BJ (cell line): ENCODE measurements around the gene PLXNB3. TPM values are rescaled to one million over a fixed set of nuclear protein-coding genes. Genes with fewer than 3 reads are reported as not detected.

Experiments
- CTCF ChIA-PET: fragments of 350-600 bp; formaldehyde crosslinking; extraction: SDS; loops from one replicate; lab custom pipeline; 2021; ENCODE audit warnings: antibody characterized with exemption, inconsistent platforms; lab: Yijun Ruan, JAX
- POLR2A ChIA-PET: fragments of 300-600 bp; sonication (Branson Sonifier 250); formaldehyde crosslinking; extraction: SDS; loops from one replicate; lab custom pipeline; 2021; ENCODE audit warnings: antibody characterized with exemption; lab: Charles Lee
- DNase-seq: peaks from one replicate; pipeline ENCODE4 v3.0.0-alpha.2; 2011; ENCODE audit warnings: low read depth
- H3K27me3 ChIP-seq: 2 replicates; pipeline ENCODE4 v1.6.0; 2011; ENCODE audit warnings: low read length; ENCODE audit not compliant: control insufficient read depth, insufficient read depth
- H3K36me3 ChIP-seq: 2 replicates; pipeline ENCODE4 v1.5.1; 2011; ENCODE audit warnings: low read length; ENCODE audit not compliant: control insufficient read depth, insufficient read depth
- H3K4me3 ChIP-seq: 2 replicates; pipeline ENCODE4 v1.5.1; 2011; ENCODE audit warnings: low read depth, mild to moderate bottlenecking, control low read depth, low read length
- polyA minus RNA-seq: library from RNA; depleted of rRNA, polyadenylated mRNA; stranded (reverse); fragments of >200 nt; gene quantifications from 2 replicates; pipeline ENCODE4 v1.2.3, GENCODE V29; 2011; rRNA and poly(A)+ RNA removed
- polyA plus RNA-seq: library from polyadenylated mRNA; depleted of rRNA; stranded (reverse); fragments of >200 nt; gene quantifications from 2 replicates; pipeline ENCODE4 v1.2.3, GENCODE V29; 2011; rRNA removed
- TF ChIP-seq, protein P1 (sequence below): IDR thresholded peaks from 2 replicates; pipeline ENCODE4 v1.5.1; 2011; ENCODE audit warnings: low read depth, mild to moderate bottlenecking, control low read depth, inconsistent platforms, low read length, moderate library complexity; ENCODE audit not compliant: insufficient read depth

Gene PLXNB3
- polyA plus RNA-seq (4.7 and 8.2 TPM in 2 replicates), polyA minus RNA-seq (4.5 and 5.2 TPM in 2 replicates)

DNA sequence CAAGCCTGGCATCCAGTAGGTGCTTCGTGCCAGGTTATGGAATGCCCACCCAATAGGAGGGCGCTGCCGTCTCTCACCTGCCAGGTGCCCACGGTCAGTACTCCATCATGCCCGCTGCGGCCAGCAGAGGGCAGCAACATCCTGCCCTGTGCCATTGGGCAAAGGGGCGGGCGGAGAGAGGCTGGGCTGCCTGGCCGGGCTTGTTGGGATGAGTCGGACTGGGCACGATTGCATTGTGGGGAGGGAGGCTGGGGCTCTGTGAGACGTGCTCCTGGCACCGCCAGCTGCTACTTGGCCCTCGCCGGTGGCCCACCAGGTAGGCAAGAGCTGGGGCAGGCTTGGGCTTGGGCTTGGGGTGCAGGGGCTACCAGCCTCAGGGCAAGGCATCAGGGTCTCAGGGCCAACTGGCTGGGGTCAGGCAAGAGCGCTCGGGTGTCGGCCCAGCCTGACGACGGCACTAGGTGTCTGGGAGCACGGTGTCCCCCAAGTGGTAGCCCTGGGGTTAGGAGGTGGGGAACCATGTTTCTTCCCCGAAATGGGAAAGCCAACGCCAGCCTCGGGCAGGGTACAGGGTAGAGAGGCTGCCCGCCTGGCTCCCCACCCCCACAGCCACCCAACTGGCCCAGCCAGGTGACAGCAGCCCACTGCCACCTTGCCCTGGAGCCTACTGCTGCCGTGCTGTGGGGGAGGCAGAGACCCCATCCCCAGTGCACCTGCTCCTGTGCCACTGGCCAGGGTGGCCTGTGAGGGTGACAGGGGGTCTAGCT, at the start of gene PLXNB3:
Gene PLXNB3, plus strand, starts transcription at position 261 of the 767 bp plus-strand sequence. CDS start 1,287 bp downstream, outside the sequence.
- no peaks in the 10 kb centered on the region for H3K36me3 ChIP-seq
- peak within 1 kb of the TSS; percentile 33 for H3K4me3 ChIP-seq
- ChIA-PET CTCF (interaction anchor here (0.6 to 3.3 kb wide), 14 partner anchors 10 to 186 kb away, joined by 3 to 19 read pairs (median 4); partner anchors contain the start of genes RENBP and SRPK3), POLR2A (no interaction called here)
- H3K27me3 ChIP-seq: no peaks in the 10 kb centered on the region
- DNase-seq: peak; percentile 4
- TF ChIP-seq, protein P1, sequence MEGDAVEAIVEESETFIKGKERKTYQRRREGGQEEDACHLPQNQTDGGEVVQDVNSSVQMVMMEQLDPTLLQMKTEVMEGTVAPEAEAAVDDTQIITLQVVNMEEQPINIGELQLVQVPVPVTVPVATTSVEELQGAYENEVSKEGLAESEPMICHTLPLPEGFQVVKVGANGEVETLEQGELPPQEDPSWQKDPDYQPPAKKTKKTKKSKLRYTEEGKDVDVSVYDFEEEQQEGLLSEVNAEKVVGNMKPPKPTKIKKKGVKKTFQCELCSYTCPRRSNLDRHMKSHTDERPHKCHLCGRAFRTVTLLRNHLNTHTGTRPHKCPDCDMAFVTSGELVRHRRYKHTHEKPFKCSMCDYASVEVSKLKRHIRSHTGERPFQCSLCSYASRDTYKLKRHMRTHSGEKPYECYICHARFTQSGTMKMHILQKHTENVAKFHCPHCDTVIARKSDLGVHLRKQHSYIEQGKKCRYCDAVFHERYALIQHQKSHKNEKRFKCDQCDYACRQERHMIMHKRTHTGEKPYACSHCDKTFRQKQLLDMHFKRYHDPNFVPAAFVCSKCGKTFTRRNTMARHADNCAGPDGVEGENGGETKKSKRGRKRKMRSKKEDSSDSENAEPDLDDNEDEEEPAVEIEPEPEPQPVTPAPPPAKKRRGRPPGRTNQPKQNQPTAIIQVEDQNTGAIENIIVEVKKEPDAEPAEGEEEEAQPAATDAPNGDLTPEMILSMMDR: peak; percentile 79

DNA sequence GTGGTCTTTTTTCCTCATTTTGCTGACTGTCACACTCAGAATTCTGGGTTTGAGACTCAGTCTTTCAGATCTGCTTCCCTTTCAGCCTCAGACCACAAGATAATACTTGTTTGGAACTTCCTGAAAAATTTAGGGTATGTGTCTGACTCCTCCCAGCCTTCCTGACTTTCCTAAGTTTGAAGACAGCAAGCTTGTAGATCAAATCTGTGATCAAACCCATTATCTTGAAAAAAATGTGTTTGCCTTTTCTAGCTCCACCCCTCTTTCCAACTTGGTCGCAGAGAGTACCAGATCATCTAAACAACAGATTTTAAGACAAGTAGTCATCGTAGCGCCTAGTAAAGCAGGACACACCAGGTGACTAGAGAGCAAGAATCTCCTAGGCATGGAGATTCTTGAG, 49.8 kb upstream of the PLXNB3 start:
- ChIA-PET CTCF (interaction anchor here (0.9 kb wide), 1 partner anchor 28 kb away, joined by 4 read pairs; no protein-coding TSS in a partner anchor), POLR2A (no interaction called here)
- Histone ChIP-seq H3K4me3 (no peak overlapping the region), H3K36me3 (peaks cover 13% of the 10 kb centered on the region), H3K27me3 (no peaks in the 10 kb centered on the region)
- TF ChIP-seq, protein P1: no peak
- DNase-seq: no peak

DNA sequence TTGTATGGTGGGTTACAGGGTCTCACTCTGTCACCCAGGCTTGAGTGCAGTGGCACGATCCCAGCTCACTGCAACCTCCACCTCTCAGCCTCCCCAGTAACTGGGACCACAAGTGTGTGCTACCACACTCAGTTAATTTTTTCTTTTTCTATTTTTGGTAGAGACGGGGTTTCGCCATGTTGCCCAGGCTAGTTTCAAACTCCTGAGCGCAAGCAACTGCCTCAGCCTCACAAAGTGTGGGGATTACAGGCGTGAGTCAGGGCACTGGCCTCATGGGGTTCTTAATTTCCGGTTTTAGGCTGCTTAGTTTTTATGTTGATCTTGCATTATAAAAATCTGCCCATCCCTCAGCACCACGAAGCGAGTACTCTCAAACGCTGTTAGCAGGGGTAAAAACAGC, 46.6 kb upstream of the PLXNB3 start:
- ChIA-PET CTCF (interaction anchor here (1.3 kb wide), 1 partner anchor 30 kb away, joined by 3 read pairs; the partner anchor contains the start of gene SLC6A8), POLR2A (no interaction called here)
- TF ChIP-seq, protein P1: no peak
- H3K27me3 ChIP-seq: no peaks in the 10 kb centered on the region
- H3K4me3 ChIP-seq: no peak overlapping the region
- H3K36me3 ChIP-seq: peaks cover 22% of the 10 kb centered on the region
- DNase-seq: no peak

DNA sequence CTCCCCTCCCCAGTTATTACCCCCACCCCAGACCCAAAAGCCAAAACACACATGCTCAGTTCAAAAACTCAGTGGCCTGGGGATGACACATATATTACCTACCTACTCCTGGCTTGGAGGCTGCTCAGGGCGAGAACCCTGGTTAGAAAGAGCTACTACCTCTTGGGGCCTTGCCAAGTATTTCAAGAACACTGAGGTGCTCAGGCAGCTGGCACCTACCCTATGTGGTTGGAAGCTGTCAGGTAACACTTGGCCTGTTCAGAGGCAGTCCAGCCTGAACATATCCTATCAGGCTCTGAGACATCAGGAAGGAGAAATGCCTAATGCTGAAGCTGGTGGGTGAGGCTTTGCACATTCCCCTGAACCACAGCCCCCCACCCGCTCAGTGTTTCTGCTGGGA, 44.8 kb upstream of the PLXNB3 start:
- DNase-seq: no peak
- H3K4me3 ChIP-seq: no peak overlapping the region
- no peaks in the 10 kb centered on the region for H3K27me3 ChIP-seq
- TF ChIP-seq, protein P1: no peak
- ChIA-PET CTCF (interaction anchor here (0.9 kb wide), 1 partner anchor 52 kb away, joined by 3 read pairs; no protein-coding TSS in a partner anchor), POLR2A (no interaction called here)
- peaks cover 20% of the 10 kb centered on the region for H3K36me3 ChIP-seq

DNA sequence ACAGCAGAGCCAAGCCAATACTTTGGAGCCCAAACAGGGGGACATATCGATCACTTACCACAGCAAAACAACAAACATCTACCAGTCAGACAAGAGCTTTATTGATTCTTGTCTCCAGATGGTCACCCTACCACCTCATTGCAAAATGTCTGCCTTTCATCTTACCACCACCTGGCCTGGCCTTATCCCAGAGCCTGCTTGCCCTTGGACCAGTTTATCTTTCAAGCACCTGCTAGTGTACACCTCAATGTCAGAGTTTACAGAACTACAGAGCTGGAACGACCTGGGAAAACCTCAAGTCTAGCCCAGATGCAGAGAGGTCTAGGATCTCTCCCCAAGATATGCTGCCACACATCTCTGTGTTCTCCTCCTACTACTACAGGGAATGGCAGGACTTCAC, 44.3 kb upstream of the PLXNB3 start:
- ChIA-PET POLR2A (no interaction called here), CTCF (interaction anchor here (0.9 kb wide), 1 partner anchor 52 kb away, joined by 3 read pairs; no protein-coding TSS in a partner anchor)
- no peak for DNase-seq
- no peaks in the 10 kb centered on the region for H3K27me3 ChIP-seq
- TF ChIP-seq, protein P1: no peak
- H3K36me3 ChIP-seq: peaks cover 18% of the 10 kb centered on the region
- H3K4me3 ChIP-seq: no peak overlapping the region
